Measurements from ENCODE around the gene OR56A1. TPM values are rescaled to one million over a fixed set of nuclear protein-coding genes. Genes with fewer than 3 reads are reported as not detected.

OR56A1 gene
- polyA plus RNA-seq, 2 of the 4 experiments (the other 2 are of a cell fraction), result not detected

- H3K4me2 ChIP-seq, result no peak overlapping the region
- H3K27ac ChIP-seq, result no peak overlapping the region
- DNase-seq (ENCODE audit: low read depth in 1 of 2, low spot score in 1 of 2) (no peak), FAIRE-seq (no peak), ATAC-seq (no peak)
- H3K4me3 ChIP-seq, result no peak overlapping the region
- 25% methylated on average over 4 of the region's 4 CpGs for WGBS (ENCODE audit: missing lambda C conversion rate)
- no peaks in the 10 kb centered on the region for H3K9me3 ChIP-seq
- CTCF ChIA-PET, result no interaction called here
- H3K4me1 ChIP-seq, result no peaks in the 10 kb centered on the region
- POLR2A ChIA-PET, result no interaction called here
- TF ChIP-seq JUNB (IDR thresholded peaks at IDR 0.05), result no peak
- no peak for TF ChIP-seq ZC3H11A (IDR thresholded peaks at IDR 0.05)
- TF ChIP-seq HOXB5 (CRISPR knock-in tag; IDR thresholded peaks at IDR 0.05), result no peak
- no peak for TF ChIP-seq ESRRA (IDR thresholded peaks at IDR 0.05; ENCODE audit: borderline replicate concordance, low read length)
- TF ChIP-seq, protein P1, sequence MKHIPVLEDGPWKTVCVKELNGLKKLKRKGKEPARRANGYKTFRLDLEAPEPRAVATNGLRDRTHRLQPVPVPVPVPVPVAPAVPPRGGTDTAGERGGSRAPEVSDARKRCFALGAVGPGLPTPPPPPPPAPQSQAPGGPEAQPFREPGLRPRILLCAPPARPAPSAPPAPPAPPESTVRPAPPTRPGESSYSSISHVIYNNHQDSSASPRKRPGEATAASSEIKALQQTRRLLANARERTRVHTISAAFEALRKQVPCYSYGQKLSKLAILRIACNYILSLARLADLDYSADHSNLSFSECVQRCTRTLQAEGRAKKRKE (CRISPR knock-in tag; IDR thresholded peaks at IDR 0.05; ENCODE audit: low read depth), result no peak
- TF ChIP-seq KDM1A (IDR thresholded peaks at IDR 0.05; ENCODE audit: low read depth), result no peak
- TF ChIP-seq KDM5A (IDR thresholded peaks at IDR 0.05), result no peak
- TF ChIP-seq PHF8 (IDR thresholded peaks at IDR 0.05; ENCODE audit: borderline replicate concordance, low read depth), result no peak
- no peak for TF ChIP-seq CHD2 (IDR thresholded peaks at IDR 0.05; ENCODE audit: low read length, partially characterized antibody)
- no peak for TF ChIP-seq CHD4 (IDR thresholded peaks at IDR 0.05; ENCODE audit: borderline replicate concordance)
Measured at GRCh38 chr11:6040874-6041273, 10.3 kb upstream of the OR56A1 start.

DNA sequence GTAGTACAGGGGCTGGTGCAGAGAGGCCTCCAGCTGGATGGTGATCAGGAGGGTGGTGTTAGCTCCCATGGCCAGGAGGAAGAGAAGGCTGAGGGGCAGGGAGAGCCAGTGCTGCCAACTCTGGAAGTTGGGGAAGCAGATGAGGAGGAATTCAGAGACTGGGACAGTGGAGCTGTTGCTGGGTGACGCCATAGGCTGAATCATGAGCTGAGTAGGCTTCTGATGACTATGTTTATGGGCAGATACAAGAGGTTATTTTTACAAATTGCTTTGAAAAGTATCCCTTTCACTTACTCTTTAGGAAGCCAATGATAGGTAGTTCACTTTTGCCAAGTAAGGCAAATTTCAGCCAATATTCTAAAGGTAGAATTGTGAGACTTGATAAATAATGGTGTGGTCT, 3.1 kb downstream of the OR56A1 start:
- Histone ChIP-seq H3K4me2 (no peak overlapping the region), H3K4me3 (no peak overlapping the region), H3K27ac (no peak overlapping the region), H3K9me3 (no peaks in the 10 kb centered on the region), H3K4me1 (no peaks in the 10 kb centered on the region)
- TF ChIP-seq SREBF2 (IDR thresholded peaks at IDR 0.05) (no peak), EP300 (IDR thresholded peaks at IDR 0.05) (no peak), TP53 (CRISPR knock-in tag; IDR thresholded peaks at IDR 0.05) (no peak), RCOR1 (IDR thresholded peaks at IDR 0.05; ENCODE audit: low read depth, low read length) (no peak), RAD21 (conservative IDR thresholded peaks at IDR 0.05 in 1 of 2, IDR thresholded peaks at IDR 0.05 in 1 of 2) (no peak), BHLHE40 (IDR thresholded peaks at IDR 0.05; ENCODE audit: low read depth, low read length) (no peak), ELK1 (IDR thresholded peaks at IDR 0.05; ENCODE audit: low read depth, low read length) (no peak), HDAC2 (IDR thresholded peaks at IDR 0.05) (no peak), HMGXB4 (CRISPR knock-in tag; IDR thresholded peaks at IDR 0.05; ENCODE audit: borderline replicate concordance) (no peak), JUN (IDR thresholded peaks at IDR 0.05) (no peak), NPAS2 (CRISPR knock-in tag; IDR thresholded peaks at IDR 0.05; ENCODE audit: borderline replicate concordance) (no peak), MAFK (IDR thresholded peaks at IDR 0.05; ENCODE audit: partially characterized antibody) (no peak), MAZ (IDR thresholded peaks at IDR 0.05; ENCODE audit: borderline replicate concordance, low read depth, low read length) (no peak), ZC3H11A (IDR thresholded peaks at IDR 0.05) (no peak)
- no peak for ATAC-seq
- no peak for DNase-seq (ENCODE audit: low read depth in 1 of 2, low spot score in 1 of 2)
- WGBS (ENCODE audit: missing lambda C conversion rate), result 0% methylated on average over 1 of the region's 1 CpG
- CTCF ChIA-PET, result interaction anchor here (0.8 to 1.1 kb wide), 2 partner anchors 326 to 336 kb away, joined by 3 to 4 read pairs; no protein-coding TSS in a partner anchor
- no peak for FAIRE-seq
- POLR2A ChIA-PET, result no interaction called here

Data from A549 (cell line).